HG03571 (cell line): ENCODE data around the gene ZNF45.
A peak's percentile ranks its signal among the peaks of the same experiment; 100 is the strongest.
"Not testable (repeated sequence)": the region's sequence is repeated elsewhere in the genome, so short reads cannot be mapped to it uniquely, and the experiment has no call there.

Experiments used
- ATAC-seq: cut with Tn5 transposase; IDR thresholded peaks from one replicate; pipeline ENCODE4 v1.9.1; 2021; ENCODE audit not compliant: unreplicated experiment

The ZNF45 gene

GRCh38 chr19:43934985-43935708, at the start of gene ZNF45:
Gene ZNF45, minus strand, starts transcription at chr19:43935282. Its CDS starts 13,097 bp downstream, at chr19:43922185.
- peak; percentile 93 for ATAC-seq

GRCh38 chr19:43984687-43985000, 49.6 kb upstream of the ZNF45 start:
- ATAC-seq: no peak

GRCh38 chr19:43983912-43984686, 49.0 kb upstream of the ZNF45 start, which contains the start of gene ZNF155:
Gene ZNF155, plus strand, starts transcription at chr19:43984188. Its CDS starts 4,356 bp downstream, at chr19:43988544.
- ATAC-seq: peak; percentile 71

- no peak for ATAC-seq
Observed at GRCh38 chr19:43983544-43983911, 48.4 kb upstream of the ZNF45 start.

GRCh38 chr19:43976732-43977131, 41.6 kb upstream of the ZNF45 start:
- ATAC-seq: no peak

- ATAC-seq: no peak
Observed at GRCh38 chr19:43966079-43966694, 31.1 kb upstream of the ZNF45 start.

GRCh38 chr19:43960411-43960810, 25.3 kb upstream of the ZNF45 start:
- no peak for ATAC-seq

- no peak for ATAC-seq
Observed at GRCh38 chr19:43957891-43958290, 22.8 kb upstream of the ZNF45 start.

GRCh38 chr19:43956827-43957226, 21.7 kb upstream of the ZNF45 start:
- no peak for ATAC-seq

GRCh38 chr19:43950834-43951645, 16.0 kb upstream of the ZNF45 start, which contains the start of gene ZNF221:
Gene ZNF221, plus strand, starts transcription at chr19:43951228. Its CDS starts 11,499 bp downstream, at chr19:43962727.
- ATAC-seq: peak; percentile 84

- ATAC-seq: not testable (repeated sequence)
Observed at GRCh38 chr19:43949803-43950202, 14.7 kb upstream of the ZNF45 start.

- ATAC-seq: not testable (repeated sequence)
Observed at GRCh38 chr19:43947412-43947811, 12.3 kb upstream of the ZNF45 start.

GRCh38 chr19:43941209-43941608, 6.1 kb upstream of the ZNF45 start:
- ATAC-seq: no peak

- no peak for ATAC-seq
Observed at GRCh38 chr19:43940719-43941118, 5.6 kb upstream of the ZNF45 start.

- no peak for ATAC-seq
Observed at GRCh38 chr19:43939557-43940260, 4.6 kb upstream of the ZNF45 start.

- no peak for ATAC-seq
Observed at GRCh38 chr19:43936188-43936587, 1.1 kb upstream of the ZNF45 start.

- ATAC-seq: no peak
Observed at GRCh38 chr19:43934055-43934984, 762 bp downstream of the ZNF45 start.

- ATAC-seq: no peak
Observed at GRCh38 chr19:43928820-43929219, 6.3 kb downstream of the ZNF45 start.

- no peak for ATAC-seq
Observed at GRCh38 chr19:43923875-43924274, 11.2 kb downstream of the ZNF45 start.
